Nephron progenitor cell (in vitro differentiated cells): Measurements from ENCODE around the gene MTCH1.

Source experiments
- DNase-seq: peaks from one replicate; pipeline ENCODE4 v3.0.0; 2021
- H3K27ac Mint-ChIP-seq: 2 replicates; pipeline ENCODE4 v1.8.0; 2021; ENCODE audit warnings: mild to moderate bottlenecking, moderate library complexity, mixed read lengths
- H3K27me3 Mint-ChIP-seq: 2 replicates; pipeline ENCODE4 v1.8.0; 2021; ENCODE audit warnings: mild to moderate bottlenecking, low read depth, mixed read lengths; ENCODE audit not compliant: poor library complexity
- H3K36me3 Mint-ChIP-seq: 2 replicates; pipeline ENCODE4 v1.8.0; 2021; ENCODE audit warnings: low read depth, mixed read lengths
- H3K4me1 Mint-ChIP-seq: 2 replicates; pipeline ENCODE4 v1.8.0; 2021; ENCODE audit warnings: mixed read lengths
- H3K4me3 Mint-ChIP-seq: 2 replicates; pipeline ENCODE4 v1.8.0; 2021; ENCODE audit warnings: mild to moderate bottlenecking, moderate library complexity, mixed read lengths
- H3K9me3 Mint-ChIP-seq: 2 replicates; pipeline ENCODE4 v1.8.0; 2021; ENCODE audit warnings: mild to moderate bottlenecking, moderate library complexity, mixed read lengths
- TF ChIP-seq, protein P1 (sequence below): fragments of 200-600 bp; sonication (generic); IDR thresholded peaks from 2 replicates; pipeline ENCODE4 v1.5.0; 2021; ENCODE audit warnings: antibody characterized with exemption

MTCH1 gene

DNA sequence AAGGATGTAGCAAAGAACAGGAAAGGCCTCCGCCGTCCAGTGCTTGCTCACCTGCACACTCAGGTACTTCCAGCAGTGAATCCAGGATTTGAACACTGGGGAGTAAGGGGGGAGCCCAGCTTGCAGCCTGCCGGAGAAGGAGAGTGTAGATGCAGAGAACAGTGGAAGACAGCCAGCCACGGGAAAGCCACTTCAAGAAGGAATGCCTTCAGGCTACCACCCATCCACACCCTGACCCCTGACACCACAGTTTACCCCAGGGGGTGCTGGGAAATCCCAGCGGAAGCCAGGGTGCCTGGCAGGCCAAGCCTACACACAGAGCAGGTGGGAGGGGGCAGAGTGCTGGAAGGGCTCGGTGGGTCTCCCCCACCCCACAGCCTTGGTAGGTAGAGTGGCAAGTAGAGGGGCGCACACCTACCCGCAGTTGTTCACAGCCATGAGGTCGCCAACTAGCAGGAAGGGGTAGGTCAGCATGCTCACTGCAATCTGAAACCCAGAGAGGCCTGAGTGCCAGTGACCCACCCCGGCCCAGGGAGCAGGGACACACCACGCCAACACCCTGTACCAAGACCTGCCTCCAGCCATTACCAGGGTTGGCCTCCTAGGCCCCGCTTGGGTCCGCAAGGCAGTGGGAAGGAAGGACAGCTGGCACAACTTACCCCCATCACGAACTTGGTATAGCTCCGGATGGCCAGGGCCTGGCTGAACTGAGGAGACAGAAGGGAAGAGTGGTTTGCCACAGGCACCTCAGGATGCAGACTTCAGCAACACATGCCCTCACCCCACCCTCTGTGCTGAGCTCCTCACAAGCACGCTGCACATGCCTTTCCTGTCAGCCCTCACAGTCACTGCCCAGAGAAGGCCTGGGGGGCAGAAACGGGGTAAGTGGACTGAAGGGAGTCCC, 15.8 kb downstream of the MTCH1 start:
- peaks cover 52% of the 10 kb centered on the region for H3K36me3 Mint-ChIP-seq

DNA sequence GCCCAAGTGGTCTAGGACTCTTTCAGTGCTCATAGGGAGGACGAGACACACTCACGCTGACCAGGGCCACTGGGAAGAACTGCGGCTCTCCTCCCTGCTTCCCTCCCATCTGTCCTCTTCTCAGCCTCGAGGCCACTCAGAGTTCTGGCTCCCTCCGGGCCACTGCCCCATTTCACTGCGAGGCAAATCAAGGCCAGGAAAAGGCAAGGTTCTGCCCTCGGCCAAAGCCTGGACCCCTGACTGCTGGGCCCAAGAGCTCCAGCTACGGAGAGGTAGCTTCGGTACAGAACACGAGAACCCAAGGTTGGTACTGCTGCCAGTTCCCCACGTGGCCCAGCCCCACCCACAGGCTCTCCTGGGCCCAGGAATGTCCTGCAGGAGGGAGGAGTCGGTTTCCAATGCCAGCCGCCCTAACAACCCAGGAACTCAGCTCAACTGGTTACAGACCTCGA, 16.7 kb downstream of the MTCH1 start:
- peaks cover 31% of the 10 kb centered on the region for H3K4me1 Mint-ChIP-seq
- TF ChIP-seq, protein P1, sequence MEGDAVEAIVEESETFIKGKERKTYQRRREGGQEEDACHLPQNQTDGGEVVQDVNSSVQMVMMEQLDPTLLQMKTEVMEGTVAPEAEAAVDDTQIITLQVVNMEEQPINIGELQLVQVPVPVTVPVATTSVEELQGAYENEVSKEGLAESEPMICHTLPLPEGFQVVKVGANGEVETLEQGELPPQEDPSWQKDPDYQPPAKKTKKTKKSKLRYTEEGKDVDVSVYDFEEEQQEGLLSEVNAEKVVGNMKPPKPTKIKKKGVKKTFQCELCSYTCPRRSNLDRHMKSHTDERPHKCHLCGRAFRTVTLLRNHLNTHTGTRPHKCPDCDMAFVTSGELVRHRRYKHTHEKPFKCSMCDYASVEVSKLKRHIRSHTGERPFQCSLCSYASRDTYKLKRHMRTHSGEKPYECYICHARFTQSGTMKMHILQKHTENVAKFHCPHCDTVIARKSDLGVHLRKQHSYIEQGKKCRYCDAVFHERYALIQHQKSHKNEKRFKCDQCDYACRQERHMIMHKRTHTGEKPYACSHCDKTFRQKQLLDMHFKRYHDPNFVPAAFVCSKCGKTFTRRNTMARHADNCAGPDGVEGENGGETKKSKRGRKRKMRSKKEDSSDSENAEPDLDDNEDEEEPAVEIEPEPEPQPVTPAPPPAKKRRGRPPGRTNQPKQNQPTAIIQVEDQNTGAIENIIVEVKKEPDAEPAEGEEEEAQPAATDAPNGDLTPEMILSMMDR, result no peak
- no peak overlapping the region for H3K27ac Mint-ChIP-seq
- peaks cover 45% of the 10 kb centered on the region for H3K36me3 Mint-ChIP-seq
- no peak overlapping the region for H3K4me3 Mint-ChIP-seq
- H3K9me3 Mint-ChIP-seq, result no peaks in the 10 kb centered on the region
- peaks cover 3% of the 10 kb centered on the region for H3K27me3 Mint-ChIP-seq
- DNase-seq, result no peak

More for the DNA sequence above, 15.8 kb downstream of the MTCH1 start:
- Mint-ChIP-seq H3K27ac (peak overlapping the region; percentile 85), H3K4me1 (peaks cover 25% of the 10 kb centered on the region), H3K9me3 (no peaks in the 10 kb centered on the region), H3K27me3 (peaks cover 3% of the 10 kb centered on the region), H3K4me3 (no peak overlapping the region)
- DNase-seq, result no peak
- TF ChIP-seq, protein P1, result no peak

DNA sequence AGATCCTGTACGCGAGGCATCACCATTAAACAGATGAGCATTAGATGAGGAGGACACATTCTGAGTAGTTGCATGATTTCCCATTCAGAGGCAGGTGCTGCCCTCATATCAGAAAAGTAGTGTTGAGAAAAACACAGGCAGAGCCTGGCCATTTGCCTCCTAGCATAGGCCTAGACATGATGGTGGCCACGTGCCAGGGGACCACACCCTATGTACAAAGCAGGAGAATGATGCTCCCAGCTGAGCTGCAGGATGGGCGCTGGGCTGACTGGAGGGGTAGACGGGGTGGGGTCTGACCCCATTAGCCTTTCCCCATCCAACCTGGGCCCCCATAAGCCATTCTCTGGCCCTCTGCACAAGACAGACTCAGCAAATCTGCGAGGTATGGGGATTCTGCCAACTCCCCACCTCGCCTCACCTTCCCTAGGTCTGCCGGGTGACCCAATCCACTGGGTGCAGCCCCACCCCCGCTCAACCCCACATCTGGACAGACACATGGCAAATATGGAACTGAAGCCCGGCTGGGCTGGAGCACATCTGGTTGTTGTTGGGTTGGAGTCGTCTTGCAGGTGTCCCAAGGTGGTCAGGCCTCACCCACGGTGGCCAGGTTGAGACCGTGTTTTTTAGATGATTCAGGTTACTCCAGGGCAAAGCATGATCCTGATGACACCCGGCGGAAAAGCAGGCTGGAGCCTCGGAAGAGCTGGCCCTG, 17.6 kb downstream of the MTCH1 start:
- TF ChIP-seq, protein P1, result no peak
- peaks cover 45% of the 10 kb centered on the region for H3K36me3 Mint-ChIP-seq
- H3K27ac Mint-ChIP-seq, result peak overlapping the region; percentile 77
- no peak overlapping the region for H3K4me3 Mint-ChIP-seq
- no peak for DNase-seq
- H3K27me3 Mint-ChIP-seq, result peaks cover 3% of the 10 kb centered on the region
- H3K9me3 Mint-ChIP-seq, result no peaks in the 10 kb centered on the region
- H3K4me1 Mint-ChIP-seq, result peaks cover 33% of the 10 kb centered on the region

DNA sequence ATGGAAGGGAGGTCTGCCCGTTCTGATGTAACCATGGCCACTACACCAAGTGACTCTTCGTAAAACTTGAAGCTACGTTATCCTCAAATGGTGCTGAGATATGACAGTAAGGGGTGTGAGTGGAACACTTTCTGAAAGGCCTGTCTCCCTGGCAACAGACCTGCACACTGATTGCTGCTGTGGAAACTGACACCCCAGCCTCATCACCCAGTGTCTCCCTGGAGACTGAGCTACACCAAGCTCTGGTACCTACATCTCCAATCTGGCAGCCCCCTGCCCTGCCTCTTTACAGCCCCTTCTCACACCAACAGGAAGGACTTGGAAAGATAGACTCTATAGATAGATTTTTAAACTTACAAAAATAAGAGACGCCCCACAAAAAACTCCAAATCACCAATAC, 18.2 kb downstream of the MTCH1 start:
- Mint-ChIP-seq H3K4me3 (no peak overlapping the region), H3K36me3 (peaks cover 40% of the 10 kb centered on the region), H3K27ac (peak overlapping the region; percentile 77), H3K9me3 (no peaks in the 10 kb centered on the region), H3K4me1 (peaks cover 35% of the 10 kb centered on the region), H3K27me3 (peaks cover 3% of the 10 kb centered on the region)
- TF ChIP-seq, protein P1, result no peak
- no peak for DNase-seq

DNA sequence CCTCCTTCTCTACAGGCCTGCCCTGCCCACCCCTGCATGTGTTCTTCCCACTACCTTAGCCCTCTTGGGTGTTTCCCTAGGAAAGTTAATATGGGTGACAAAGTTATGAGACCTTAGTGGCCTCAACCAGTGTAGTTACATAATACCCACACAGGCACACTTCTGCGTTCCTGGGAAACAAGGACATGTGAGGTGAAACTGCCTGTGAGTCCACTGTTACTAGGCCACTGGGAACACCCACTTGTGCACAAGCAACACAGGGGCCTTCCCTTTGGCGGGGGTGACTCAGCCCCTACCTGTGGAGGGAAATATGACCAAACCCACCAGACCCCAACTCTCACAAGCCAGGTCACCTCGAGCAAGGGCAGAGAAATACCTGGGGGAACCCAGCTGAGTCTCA, 18.7 kb downstream of the MTCH1 start:
- TF ChIP-seq, protein P1, result no peak
- Mint-ChIP-seq H3K9me3 (no peaks in the 10 kb centered on the region), H3K36me3 (peaks cover 36% of the 10 kb centered on the region), H3K4me1 (peaks cover 33% of the 10 kb centered on the region), H3K27me3 (peaks cover 3% of the 10 kb centered on the region), H3K27ac (peak overlapping the region; percentile 51), H3K4me3 (no peak overlapping the region)
- DNase-seq, result no peak
